Heart left ventricle (tissue), 13 donors: ENCODE measurements around the gene PSKH1.

Experiments
- POLR2A ChIP-seq, 2 donors: fragments of 450-650 bp; IDR thresholded peaks; one replicate each; pipeline ENCODE4 v1.6.1; 2017; ENCODE audit warnings: antibody characterized with exemption in 2 of 2, mild to moderate bottlenecking in 2 of 2, moderate library complexity in 2 of 2
- TF ChIP-seq, protein P1 (sequence below), 12 donors: fragments of 200-600 bp; sonication (generic) in 4 of 12; IDR thresholded peaks; one replicate each; pipeline versions ENCODE4 v1.5.0 to v1.8.0; 2018 to 2022; ENCODE audit warnings: antibody characterized with exemption in 12 of 12, mild to moderate bottlenecking in 5 of 12
- donor health status: ischemic (EF 13 %, LVEDD 7.1; RV severe dilation, severe dysfunction).
- donor health status: DM: no; HTN: yes; CAD: no.
- donor health status: DM: no; HTN: no; CAD: no.
- donor health status: ischemic (EF 25% LVEDD 6.9; RV normal size, moderate dysfunction).
- donor health status: ischemic (EF 25% LVEDD 5.7; RV mildly dilated, moderate dysfunction).
- donor health status: ischemic (EF 35%, LVEDD 5.7; RV mildly dilated, moderate dysfunction).
- donor health status: nonischemic (EF 11% LVEDD 7.7; RV severe dilation, severe dysfunction).
- donor health status: DM: yes; HTN: yes; CAD: no.
- donor health status: PGD.
- donor health status: ischemic (EF 29% LVEDD 5.4; RV normal size, mild dysfunction).
- donor health status: nonischemic (EF 23%, LVEDD 6.1; RV moderate dilation, normal function).

GRCh38 chr16:67977469-67978227, 84.6 kb downstream of the PSKH1 start:
- TF ChIP-seq POLR2A (IDR thresholded peaks at IDR 0.05): no peak
- TF ChIP-seq, protein P1, sequence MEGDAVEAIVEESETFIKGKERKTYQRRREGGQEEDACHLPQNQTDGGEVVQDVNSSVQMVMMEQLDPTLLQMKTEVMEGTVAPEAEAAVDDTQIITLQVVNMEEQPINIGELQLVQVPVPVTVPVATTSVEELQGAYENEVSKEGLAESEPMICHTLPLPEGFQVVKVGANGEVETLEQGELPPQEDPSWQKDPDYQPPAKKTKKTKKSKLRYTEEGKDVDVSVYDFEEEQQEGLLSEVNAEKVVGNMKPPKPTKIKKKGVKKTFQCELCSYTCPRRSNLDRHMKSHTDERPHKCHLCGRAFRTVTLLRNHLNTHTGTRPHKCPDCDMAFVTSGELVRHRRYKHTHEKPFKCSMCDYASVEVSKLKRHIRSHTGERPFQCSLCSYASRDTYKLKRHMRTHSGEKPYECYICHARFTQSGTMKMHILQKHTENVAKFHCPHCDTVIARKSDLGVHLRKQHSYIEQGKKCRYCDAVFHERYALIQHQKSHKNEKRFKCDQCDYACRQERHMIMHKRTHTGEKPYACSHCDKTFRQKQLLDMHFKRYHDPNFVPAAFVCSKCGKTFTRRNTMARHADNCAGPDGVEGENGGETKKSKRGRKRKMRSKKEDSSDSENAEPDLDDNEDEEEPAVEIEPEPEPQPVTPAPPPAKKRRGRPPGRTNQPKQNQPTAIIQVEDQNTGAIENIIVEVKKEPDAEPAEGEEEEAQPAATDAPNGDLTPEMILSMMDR (IDR thresholded peaks at IDR 0.05): no peak
